ENCODE measurements around the gene C11orf91.

- TF ChIP-seq CTCF (conservative IDR thresholded peaks at IDR 0.05 in 1 of 2, IDR thresholded peaks at IDR 0.05 in 1 of 2; ENCODE audit: extremely low read depth in 1 of 2, insufficient read depth in 1 of 2, low read depth in 1 of 2, low read length in 2 of 2), result peak; percentile 64 to 75
- TF ChIP-seq EZH2 (IDR thresholded peaks at IDR 0.05; ENCODE audit: borderline replicate concordance, low read length), result no peak
These were observed 12.7 kb downstream of the C11orf91 start for GRCh38 chr11:33687733-33688479.

All from mammary epithelial cell (primary cell).